Stimulated activated CD8-positive, alpha-beta memory T cell treated with anti-CD3 and anti-CD28 coated beads, Interleukin-12 subunit alpha, Interleukin-12 subunit beta, amount 100 ng/mL, for 1 hour (primary cell): ENCODE measurements around the gene GPR37.

ENCODE experiments used
- DNase-seq: peaks from one replicate; pipeline ENCODE4 v3.0.0-alpha.2; 2020; ENCODE audit warnings: low read depth

GPR37 gene, protein sequence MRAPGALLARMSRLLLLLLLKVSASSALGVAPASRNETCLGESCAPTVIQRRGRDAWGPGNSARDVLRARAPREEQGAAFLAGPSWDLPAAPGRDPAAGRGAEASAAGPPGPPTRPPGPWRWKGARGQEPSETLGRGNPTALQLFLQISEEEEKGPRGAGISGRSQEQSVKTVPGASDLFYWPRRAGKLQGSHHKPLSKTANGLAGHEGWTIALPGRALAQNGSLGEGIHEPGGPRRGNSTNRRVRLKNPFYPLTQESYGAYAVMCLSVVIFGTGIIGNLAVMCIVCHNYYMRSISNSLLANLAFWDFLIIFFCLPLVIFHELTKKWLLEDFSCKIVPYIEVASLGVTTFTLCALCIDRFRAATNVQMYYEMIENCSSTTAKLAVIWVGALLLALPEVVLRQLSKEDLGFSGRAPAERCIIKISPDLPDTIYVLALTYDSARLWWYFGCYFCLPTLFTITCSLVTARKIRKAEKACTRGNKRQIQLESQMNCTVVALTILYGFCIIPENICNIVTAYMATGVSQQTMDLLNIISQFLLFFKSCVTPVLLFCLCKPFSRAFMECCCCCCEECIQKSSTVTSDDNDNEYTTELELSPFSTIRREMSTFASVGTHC

DNA sequence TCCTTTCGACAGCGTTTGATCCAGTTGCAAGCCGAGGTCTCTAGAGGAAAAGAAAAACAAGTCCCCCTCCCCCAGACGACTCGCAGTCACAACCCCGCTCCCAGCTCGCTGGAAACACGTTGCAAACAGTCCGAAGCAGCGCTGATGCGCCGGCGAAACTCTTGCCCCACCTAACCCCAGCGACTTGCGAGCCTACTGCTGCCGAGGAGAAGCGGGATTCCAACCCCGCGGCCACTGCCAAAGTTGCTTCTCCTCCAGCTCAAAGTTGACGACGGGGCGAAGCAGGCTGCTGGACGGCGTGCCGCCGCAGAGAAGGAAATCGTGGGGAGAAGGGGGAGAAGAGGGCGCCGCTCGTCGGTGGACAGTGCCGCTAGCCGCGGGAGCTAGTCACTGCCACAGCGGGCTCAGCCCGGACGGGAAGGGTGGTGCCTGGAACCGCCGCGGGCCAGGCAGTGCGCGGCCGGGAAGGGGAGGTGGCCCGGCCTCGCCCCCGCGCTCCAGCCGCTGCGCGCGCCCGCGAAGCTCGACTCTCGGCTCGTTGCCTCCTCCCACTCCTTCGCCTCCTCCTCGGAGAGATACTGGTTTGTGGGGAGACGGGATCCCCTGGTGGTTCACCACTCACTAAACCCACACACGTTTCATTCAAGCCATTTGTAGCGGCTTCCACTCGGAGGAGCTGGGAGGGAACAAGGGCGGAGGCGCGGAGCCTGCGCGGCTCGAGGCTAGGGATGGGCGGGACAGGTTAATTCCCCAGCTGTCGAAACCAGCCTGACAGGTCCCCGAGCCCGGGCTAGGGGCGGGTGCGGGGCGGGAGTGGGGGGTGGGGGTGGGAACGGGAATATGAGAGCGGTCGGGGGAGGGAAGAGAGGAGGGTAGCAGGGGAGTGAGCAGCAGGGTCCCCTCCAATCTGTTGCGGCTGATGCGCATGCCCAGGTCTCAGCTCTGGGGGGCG lies at the start of gene GPR37:
Gene GPR37 (minus strand): TSS at position 392 of the 952 bp plus-strand sequence. CDS start 816 bp downstream, outside the sequence.
- DNase-seq: no peak

DNA sequence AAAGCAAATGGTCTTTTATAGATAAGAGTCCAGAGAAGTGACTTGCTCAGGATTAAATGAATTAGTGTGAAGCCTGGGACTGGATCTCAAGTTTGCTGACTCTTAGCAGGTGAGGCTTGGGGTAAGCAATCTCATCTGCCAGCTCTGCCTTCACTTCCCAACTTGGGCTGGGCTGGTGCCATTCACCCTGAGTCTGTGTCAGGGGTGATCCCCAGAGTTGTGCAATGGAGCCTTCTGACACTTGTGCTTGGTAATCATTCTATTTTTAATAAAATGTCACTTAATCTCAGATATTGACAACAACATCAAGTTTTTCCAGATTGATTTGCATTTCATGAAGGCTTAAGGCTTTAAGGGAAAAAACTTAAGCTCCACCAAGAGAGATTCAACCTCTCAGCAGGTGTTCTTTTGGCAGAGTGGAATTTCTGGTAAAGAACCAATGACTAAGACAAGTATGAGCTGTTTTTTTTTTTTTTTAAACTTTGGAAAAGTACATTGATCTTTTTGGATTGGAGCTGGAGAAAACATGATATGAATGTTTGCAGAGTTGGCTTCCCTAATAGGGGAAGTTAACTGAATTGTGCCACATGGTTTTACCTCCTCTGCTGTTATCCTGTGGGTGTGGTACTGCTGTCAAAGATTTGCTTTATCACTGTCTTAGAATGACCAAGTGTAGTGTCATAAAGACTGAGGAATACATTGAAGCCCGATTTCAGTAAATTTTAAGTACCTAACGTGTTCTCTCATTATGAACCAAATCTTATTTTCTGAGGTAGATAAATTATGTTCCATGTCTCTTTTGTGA lies 48.6 kb upstream of the GPR37 start:
- no peak for DNase-seq

- DNase-seq: no peak
These were observed 47.2 kb upstream of the GPR37 start for GRCh38 chr7:124812764-124813163.

GRCh38 chr7:124811341-124811740 lies 45.7 kb upstream of the GPR37 start:
- DNase-seq: no peak

- DNase-seq: no peak
These were observed 45.0 kb upstream of the GPR37 start for GRCh38 chr7:124810605-124811004.

- DNase-seq: no peak
These were observed 42.6 kb upstream of the GPR37 start for GRCh38 chr7:124808206-124808605.

GRCh38 chr7:124801330-124801895 lies 35.8 kb upstream of the GPR37 start:
- DNase-seq: no peak

- DNase-seq: no peak
These were observed 34.8 kb upstream of the GPR37 start for GRCh38 chr7:124800386-124800785.

GRCh38 chr7:124799448-124799847 lies 33.9 kb upstream of the GPR37 start:
- no peak for DNase-seq

GRCh38 chr7:124796771-124797170 lies 31.2 kb upstream of the GPR37 start:
- DNase-seq: no peak

GRCh38 chr7:124792696-124793095 lies 27.1 kb upstream of the GPR37 start:
- DNase-seq: no peak

- no peak for DNase-seq
These were observed 26.4 kb upstream of the GPR37 start for GRCh38 chr7:124792002-124792401.

DNA sequence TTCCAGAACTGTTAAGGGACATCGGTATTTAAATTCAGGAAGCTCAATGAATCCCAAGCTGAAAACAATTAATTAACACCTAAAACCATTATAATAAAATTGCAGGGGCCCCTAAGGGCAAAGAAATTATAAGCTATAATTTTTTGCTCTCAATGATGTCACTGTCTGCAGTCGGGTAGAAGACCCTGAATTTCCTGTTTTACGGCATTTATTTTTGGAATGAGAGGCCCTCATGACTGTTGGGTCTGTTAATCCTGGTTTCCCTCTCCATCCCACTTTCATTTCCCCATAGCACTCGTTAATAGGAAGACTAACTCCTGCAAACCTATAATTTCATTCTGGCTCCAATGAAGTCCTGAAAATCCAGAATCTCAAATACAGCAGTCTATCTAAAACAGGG lies 25.8 kb upstream of the GPR37 start:
- no peak for DNase-seq

GRCh38 chr7:124790645-124791044 lies 25.1 kb upstream of the GPR37 start:
- no peak for DNase-seq

GRCh38 chr7:124785994-124786393 lies 20.4 kb upstream of the GPR37 start:
- no peak for DNase-seq

GRCh38 chr7:124784879-124785818 lies 19.6 kb upstream of the GPR37 start:
- no peak for DNase-seq

DNA sequence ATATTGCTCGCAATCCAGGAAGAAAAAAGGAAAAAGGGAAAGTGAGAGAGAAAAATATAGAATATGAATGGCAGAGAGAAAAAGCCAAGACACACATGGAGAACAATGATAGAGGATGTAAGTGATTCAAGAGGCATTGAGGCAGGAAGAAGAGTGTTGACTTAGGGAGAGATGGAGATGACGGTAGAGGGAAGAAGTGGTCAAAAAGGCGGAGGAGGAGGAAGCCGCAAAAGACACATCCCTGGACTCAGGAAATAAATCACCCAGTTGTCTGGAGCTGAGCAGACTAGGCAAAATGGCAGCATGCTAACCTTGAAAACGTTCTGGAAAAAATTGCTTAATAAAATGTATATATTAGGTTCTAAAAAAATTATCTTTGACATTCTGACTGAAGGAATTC lies 17.7 kb upstream of the GPR37 start:
- DNase-seq: no peak

- no peak for DNase-seq
These were observed 16.5 kb upstream of the GPR37 start for GRCh38 chr7:124781907-124782734.

DNA sequence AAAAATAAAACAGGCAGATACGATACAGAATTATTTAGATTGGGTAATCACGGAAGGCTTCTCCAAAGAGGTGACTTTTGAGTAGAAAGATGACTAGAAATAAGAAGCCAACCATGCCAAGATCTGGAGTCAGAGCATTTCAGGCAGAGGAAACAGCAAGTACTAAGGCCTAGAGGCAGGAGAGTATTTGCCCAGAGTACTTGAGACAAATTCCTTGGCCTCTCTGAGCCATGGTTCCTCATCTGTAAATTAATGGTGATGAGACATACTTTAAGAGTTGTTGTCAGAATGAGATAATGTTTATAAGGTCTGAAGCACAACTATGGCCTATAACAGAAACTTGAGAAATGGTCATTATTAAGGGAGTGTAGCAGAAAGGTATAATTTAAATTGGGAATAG lies 15.8 kb upstream of the GPR37 start:
- no peak for DNase-seq
